GM12878 (cell line): ENCODE measurements around the gene TMEM150A. TPM values are rescaled to one million over a fixed set of nuclear protein-coding genes. Genes with fewer than 3 reads are reported as not detected.

ENCODE experiments used
- ATAC-seq: fragments of 200-7000 bp; cut with Tn5 transposase; 3 replicates; pipeline ENCODE4 v1.9.1; 2020; ENCODE audit warnings: mild to moderate bottlenecking, moderate library complexity
- BruUV-seq: library from RNA; stranded (reverse); fragments of 400-500 nt; replicated peaks from 2 replicates; lab custom pipeline; 2021; lab: Mats Ljungman, UMichigan
- CTCF ChIA-PET: fragments of 300-600 bp; sonication (Branson Sonifier 250); formaldehyde crosslinking; extraction: SDS; loops from one replicate; lab custom pipeline; 2021; ENCODE audit warnings: inconsistent platforms; lab: Yijun Ruan, JAX
- POLR2A ChIA-PET: fragments of 350-600 bp; formaldehyde crosslinking; extraction: SDS; loops from one replicate; lab custom pipeline; 2021; ENCODE audit warnings: inconsistent platforms; lab: Charles Lee
- RAD21 ChIA-PET: fragments of 300-600 bp; sonication (Branson Sonifier 250); formaldehyde crosslinking; loops from one replicate; lab custom pipeline; 2023; ENCODE audit warnings: antibody characterized with exemption; ENCODE audit not compliant: unreplicated experiment; lab: Charles Lee
- SMC1A ChIA-PET: fragments of 300-600 bp; sonication (Branson Sonifier 250); formaldehyde crosslinking; loops from one replicate; lab custom pipeline; 2023; ENCODE audit not compliant: unreplicated experiment, uncharacterized antibody; lab: Charles Lee
- DNase-seq: peaks from one replicate; pipeline ENCODE4 v3.0.0-alpha.2; 2011; ENCODE audit warnings: low read depth, low spot score
- FAIRE-seq: peaks from 3 replicates; lab custom pipeline; 2011; peaks lifted over from hg19 to GRCh38; lab: Jason Lieb, UNC
- H2AFZ ChIP-seq: 2 replicates; pipeline ENCODE4 v1.6.0; 2011; ENCODE audit warnings: low read depth, low read length, control low read depth; ENCODE audit not compliant: control insufficient read depth
- H3K27ac ChIP-seq: 2 replicates; pipeline ENCODE4 v1.5.1; 2011; ENCODE audit warnings: control low read depth; ENCODE audit not compliant: control insufficient read depth, insufficient read depth
- H3K27me3 ChIP-seq, 2 experiments: replicated peaks in 1 of 2; 2 replicates each; pipeline versions ENCODE4 v1.6.0 to v1.6.1; 2011; ENCODE audit warnings: low read length in 1 of 2; ENCODE audit not compliant: control insufficient read depth in 2 of 2, insufficient read depth in 2 of 2
- H3K36me3 ChIP-seq, 2 experiments: 2 replicates each; pipeline ENCODE4 v1.5.1; 2011; ENCODE audit warnings: low read length in 1 of 2; ENCODE audit not compliant: control insufficient read depth in 2 of 2, insufficient read depth in 2 of 2
- H3K4me1 ChIP-seq: 2 replicates; pipeline ENCODE4 v1.6.1; 2011; ENCODE audit warnings: mild to moderate bottlenecking, low read length, moderate library complexity, mixed read lengths; ENCODE audit not compliant: control insufficient read depth, insufficient read depth
- H3K4me2 ChIP-seq: 2 replicates; pipeline ENCODE4 v1.6.0; 2011; ENCODE audit warnings: control low read depth; ENCODE audit not compliant: control insufficient read depth, insufficient read depth
- H3K4me3 ChIP-seq: fragments of 200-600 bp; sonication (generic); 2 replicates; pipeline ENCODE4 v1.5.1; 2016
- H3K79me2 ChIP-seq: 2 replicates; pipeline ENCODE4 v1.6.0; 2011; ENCODE audit warnings: low read length; ENCODE audit not compliant: control insufficient read depth, insufficient read depth
- H3K9ac ChIP-seq: 2 replicates; pipeline ENCODE4 v1.8.0; 2011; ENCODE audit warnings: low read length, control low read depth, mixed read lengths; ENCODE audit not compliant: control insufficient read depth, insufficient read depth
- H3K9me3 ChIP-seq: replicated peaks from 3 replicates; pipeline ENCODE4 v1.5.1; 2011; ENCODE audit warnings: mild to moderate bottlenecking, low read length; ENCODE audit not compliant: control insufficient read depth, insufficient read depth
- H4K20me1 ChIP-seq: 2 replicates; pipeline ENCODE4 v1.6.0; 2011; ENCODE audit not compliant: control insufficient read depth, insufficient read depth
- ATF7 ChIP-seq: fragments of 450-650 bp; IDR thresholded peaks from 2 replicates; pipeline ENCODE4 v1.6.1; 2016; ENCODE audit warnings: low read depth, mild to moderate bottlenecking
- BHLHE40 ChIP-seq, 2 experiments: fragments of 450-650 bp in 1 of 2; IDR thresholded peaks; 2 replicates each; pipeline ENCODE4 v1.6.1; 2011 to 2017; ENCODE audit warnings: low read depth in 2 of 2, borderline replicate concordance in 1 of 2, improper control_type of control experiment in 1 of 2, low read length in 1 of 2, mild to moderate bottlenecking in 1 of 2
- BRCA1 ChIP-seq: IDR thresholded peaks from 2 replicates; pipeline ENCODE4 v1.6.1; 2011; ENCODE audit warnings: low read depth, low read length, improper control_type of control experiment
- ESRRA ChIP-seq: IDR thresholded peaks from 2 replicates; pipeline ENCODE4 v1.6.1; 2012; ENCODE audit warnings: mild to moderate bottlenecking, low read length, improper control_type of control experiment
- IKZF2 ChIP-seq, 2 experiments: fragments of 450-650 bp; IDR thresholded peaks; 2 replicates each; pipeline ENCODE4 v1.6.1; 2017; ENCODE audit warnings: mild to moderate bottlenecking in 2 of 2, moderate library complexity in 2 of 2
- JUND ChIP-seq: IDR thresholded peaks from 2 replicates; pipeline ENCODE4 v1.6.1; 2012; ENCODE audit warnings: low read depth, mild to moderate bottlenecking, low read length, improper control_type of control experiment, moderate library complexity
- MEF2A ChIP-seq: IDR thresholded peaks from 2 replicates; pipeline ENCODE4 v1.6.1; 2011; ENCODE audit warnings: low read depth, mild to moderate bottlenecking, low read length, moderate library complexity; ENCODE audit not compliant: insufficient read depth
- PAX5 ChIP-seq: IDR thresholded peaks from 2 replicates; pipeline ENCODE4 v1.6.1; 2011; ENCODE audit warnings: low read depth, low read length, borderline replicate concordance
- PML ChIP-seq: IDR thresholded peaks from 2 replicates; pipeline ENCODE4 v1.6.1; 2012; ENCODE audit warnings: low read length, inconsistent platforms
- RAD51 ChIP-seq: fragments of 450-650 bp; IDR thresholded peaks from 2 replicates; pipeline ENCODE4 v1.6.1; 2016; ENCODE audit warnings: moderate library complexity, mild to moderate bottlenecking, inconsistent platforms
- ZNF207 ChIP-seq: fragments of 450-650 bp; IDR thresholded peaks from 2 replicates; pipeline ENCODE4 v1.6.1; 2014; ENCODE audit warnings: antibody characterized with exemption, mild to moderate bottlenecking, borderline replicate concordance
- WGBS: methylation state at CpG from one replicate; pipeline ENCODE4 v1.1.6; 2016; ENCODE audit warnings: low lambda C conversion rate; ENCODE audit not compliant: insufficient replicate concordance, insufficient coverage; ENCODE audit errors: missing lambda C conversion rate; 5-methylcytosine and 5-hydroxymethylcytosine counted together
- in situ Hi-C: fragments of 300-500 bp; cut with MboI; formaldehyde crosslinking; loops from 9 replicates; pipeline ENCODE4 v1.14.3; 2018; ENCODE audit warnings: mixed read lengths
- intact Hi-C: fragments of 100-400 bp; cut with micrococcal nuclease; formaldehyde crosslinking; loops from one replicate; pipeline ENCODE4 v1.14.2; 2022; ENCODE audit not compliant: unreplicated experiment
- polyA plus RNA-seq, 11 experiments: library from polyadenylated mRNA; depleted of rRNA in 4 of 11; unstranded in 6 of 11; stranded (reverse) in 5 of 11; fragments of >200 nt; fragmentation: Nextera tagmentation in 4 of 11; fragmentation: Illumina TruSeq in 1 of 11; extraction: Ambion mirVana in 4 of 11; extraction: Trizol in 1 of 11; gene quantifications; 1 replicate in 1 of 11; 2 replicates in 10 of 11; pipeline versions ENCODE4 v1.2.1 to v1.2.3, GENCODE V29; 2011 to 2016; ENCODE audit warnings: inconsistent platforms in 2 of 11, missing spikeins in 2 of 11, low read depth in 1 of 11
- total RNA-seq, 4 experiments: library from RNA; depleted of rRNA in 3 of 4; stranded (reverse); fragments of >200 nt in 3 of 4; fragmentation: Illumina TruSeq in 1 of 4; extraction: Trizol in 1 of 4; gene quantifications; 2 replicates each; pipeline versions ENCODE4 v1.2.1 to v1.2.3, GENCODE V29; 2013 to 2021
- TF ChIP-seq, protein P1 (sequence below): fragments of 450-650 bp; IDR thresholded peaks from 2 replicates; pipeline ENCODE4 v1.6.1; 2017; ENCODE audit warnings: mild to moderate bottlenecking, moderate library complexity
- TF ChIP-seq, protein P2 (sequence below): IDR thresholded peaks from 2 replicates; pipeline ENCODE4 v1.6.1; 2012; ENCODE audit warnings: low read depth, low read length, improper control_type of control experiment
- TF ChIP-seq, protein P3 (sequence below): fragments of 450-650 bp; IDR thresholded peaks from 2 replicates; pipeline ENCODE4 v1.6.1; 2017; ENCODE audit warnings: mild to moderate bottlenecking, low read depth, inconsistent platforms; ENCODE audit not compliant: poor library complexity, severe bottlenecking
- TF ChIP-seq, protein P4 (sequence below): fragments of 450-650 bp; IDR thresholded peaks from 2 replicates; pipeline ENCODE4 v1.6.1; 2014; ENCODE audit warnings: mild to moderate bottlenecking

Gene TMEM150A
- total and polyA plus RNA-seq, 10 of the 15 experiments (the other 5 are each of a cell fraction or from before 2014, with no cell fraction given): 0.45 to 4.4 (median 2.6) TPM

DNA sequence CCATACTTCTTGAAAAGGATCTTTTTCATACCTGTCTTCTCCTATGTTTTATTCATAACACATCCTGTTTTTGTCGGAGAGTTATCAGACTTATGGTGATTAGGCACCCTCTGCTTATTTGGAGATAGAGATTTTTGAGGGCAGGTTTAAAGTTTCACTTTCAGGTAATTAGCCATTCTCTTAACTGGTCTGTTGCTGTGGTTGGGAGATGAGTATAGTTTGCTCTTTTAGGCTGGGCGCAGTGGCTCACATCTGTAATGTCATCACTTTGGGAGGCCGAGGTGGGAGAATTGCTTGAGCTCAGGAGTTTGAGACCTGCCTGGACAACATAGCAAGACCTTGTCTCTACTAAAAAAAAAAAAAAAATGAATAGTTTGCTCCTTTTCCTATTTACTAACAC is 40.2 kb upstream of the TMEM150A start:
- DNase-seq (peak; percentile 42), FAIRE-seq (peak; percentile 62), ATAC-seq (peak; percentile 99)
- ChIA-PET RAD21 (no interaction called here), CTCF (interaction anchor here (1.0 to 2.2 kb wide), 3 partner anchors 17 to 64 kb away, joined by 3 to 9 read pairs (median 7); no protein-coding TSS in a partner anchor), SMC1A (interaction anchor here (1.1 to 2.0 kb wide), 4 partner anchors 60 to 174 kb away, joined by 3 to 6 read pairs (median 3); no protein-coding TSS in a partner anchor), POLR2A (interaction anchor here (0.6 to 1.2 kb wide), 4 partner anchors 15 to 195 kb away, joined by 3 read pairs; no protein-coding TSS in a partner anchor)
- in situ Hi-C loops (no loop called here), intact Hi-C loops (no loop called here)
- no peaks in the 10 kb centered on the region for H4K20me1 ChIP-seq
- peaks cover 22 to 39% of the 10 kb centered on the region in 2 experiments for H3K36me3 ChIP-seq
- H3K9ac ChIP-seq: no peak overlapping the region
- peak overlapping the region; percentile 39; the same call in 1 of the 2 replicates for H3K4me2 ChIP-seq
- H3K4me3 ChIP-seq: no peak overlapping the region
- no TSS peak for BruUV-seq
- no peaks in the 10 kb centered on the region for H3K9me3 ChIP-seq
- 39% methylated on average over 3 of the region's 3 CpGs for WGBS
- no peak overlapping the region for H3K27ac ChIP-seq
- H3K4me1 ChIP-seq: peaks cover 8% of the 10 kb centered on the region
- H3K79me2 ChIP-seq: no peaks in the 10 kb centered on the region
- H3K27me3 ChIP-seq: no peaks in the 10 kb centered on the region
- no peak overlapping the region for H2AFZ ChIP-seq
- no peak for TF ChIP-seq RAD51
- TF ChIP-seq PML: no peak
- TF ChIP-seq BHLHE40 (IDR thresholded peaks at IDR 0.05; ENCODE audit: borderline replicate concordance in 1 of 2, low read depth in 2 of 2, low read length in 1 of 2): no peak
- no peak for TF ChIP-seq ESRRA
- TF ChIP-seq, protein P1, sequence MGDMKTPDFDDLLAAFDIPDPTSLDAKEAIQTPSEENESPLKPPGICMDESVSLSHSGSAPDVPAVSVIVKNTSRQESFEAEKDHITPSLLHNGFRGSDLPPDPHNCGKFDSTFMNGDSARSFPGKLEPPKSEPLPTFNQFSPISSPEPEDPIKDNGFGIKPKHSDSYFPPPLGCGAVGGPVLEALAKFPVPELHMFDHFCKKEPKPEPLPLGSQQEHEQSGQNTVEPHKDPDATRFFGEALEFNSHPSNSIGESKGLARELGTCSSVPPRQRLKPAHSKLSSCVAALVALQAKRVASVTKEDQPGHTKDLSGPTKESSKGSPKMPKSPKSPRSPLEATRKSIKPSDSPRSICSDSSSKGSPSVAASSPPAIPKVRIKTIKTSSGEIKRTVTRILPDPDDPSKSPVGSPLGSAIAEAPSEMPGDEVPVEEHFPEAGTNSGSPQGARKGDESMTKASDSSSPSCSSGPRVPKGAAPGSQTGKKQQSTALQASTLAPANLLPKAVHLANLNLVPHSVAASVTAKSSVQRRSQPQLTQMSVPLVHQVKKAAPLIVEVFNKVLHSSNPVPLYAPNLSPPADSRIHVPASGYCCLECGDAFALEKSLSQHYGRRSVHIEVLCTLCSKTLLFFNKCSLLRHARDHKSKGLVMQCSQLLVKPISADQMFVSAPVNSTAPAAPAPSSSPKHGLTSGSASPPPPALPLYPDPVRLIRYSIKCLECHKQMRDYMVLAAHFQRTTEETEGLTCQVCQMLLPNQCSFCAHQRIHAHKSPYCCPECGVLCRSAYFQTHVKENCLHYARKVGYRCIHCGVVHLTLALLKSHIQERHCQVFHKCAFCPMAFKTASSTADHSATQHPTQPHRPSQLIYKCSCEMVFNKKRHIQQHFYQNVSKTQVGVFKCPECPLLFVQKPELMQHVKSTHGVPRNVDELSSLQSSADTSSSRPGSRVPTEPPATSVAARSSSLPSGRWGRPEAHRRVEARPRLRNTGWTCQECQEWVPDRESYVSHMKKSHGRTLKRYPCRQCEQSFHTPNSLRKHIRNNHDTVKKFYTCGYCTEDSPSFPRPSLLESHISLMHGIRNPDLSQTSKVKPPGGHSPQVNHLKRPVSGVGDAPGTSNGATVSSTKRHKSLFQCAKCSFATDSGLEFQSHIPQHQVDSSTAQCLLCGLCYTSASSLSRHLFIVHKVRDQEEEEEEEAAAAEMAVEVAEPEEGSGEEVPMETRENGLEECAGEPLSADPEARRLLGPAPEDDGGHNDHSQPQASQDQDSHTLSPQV: no peak
- TF ChIP-seq JUND: no peak
- TF ChIP-seq ATF7: peak; percentile 43
- no peak for TF ChIP-seq BRCA1
- TF ChIP-seq PAX5: no peak
- no peak for TF ChIP-seq MEF2A
- TF ChIP-seq, protein P2, sequence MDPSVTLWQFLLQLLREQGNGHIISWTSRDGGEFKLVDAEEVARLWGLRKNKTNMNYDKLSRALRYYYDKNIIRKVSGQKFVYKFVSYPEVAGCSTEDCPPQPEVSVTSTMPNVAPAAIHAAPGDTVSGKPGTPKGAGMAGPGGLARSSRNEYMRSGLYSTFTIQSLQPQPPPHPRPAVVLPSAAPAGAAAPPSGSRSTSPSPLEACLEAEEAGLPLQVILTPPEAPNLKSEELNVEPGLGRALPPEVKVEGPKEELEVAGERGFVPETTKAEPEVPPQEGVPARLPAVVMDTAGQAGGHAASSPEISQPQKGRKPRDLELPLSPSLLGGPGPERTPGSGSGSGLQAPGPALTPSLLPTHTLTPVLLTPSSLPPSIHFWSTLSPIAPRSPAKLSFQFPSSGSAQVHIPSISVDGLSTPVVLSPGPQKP: no peak
- TF ChIP-seq, protein P3, sequence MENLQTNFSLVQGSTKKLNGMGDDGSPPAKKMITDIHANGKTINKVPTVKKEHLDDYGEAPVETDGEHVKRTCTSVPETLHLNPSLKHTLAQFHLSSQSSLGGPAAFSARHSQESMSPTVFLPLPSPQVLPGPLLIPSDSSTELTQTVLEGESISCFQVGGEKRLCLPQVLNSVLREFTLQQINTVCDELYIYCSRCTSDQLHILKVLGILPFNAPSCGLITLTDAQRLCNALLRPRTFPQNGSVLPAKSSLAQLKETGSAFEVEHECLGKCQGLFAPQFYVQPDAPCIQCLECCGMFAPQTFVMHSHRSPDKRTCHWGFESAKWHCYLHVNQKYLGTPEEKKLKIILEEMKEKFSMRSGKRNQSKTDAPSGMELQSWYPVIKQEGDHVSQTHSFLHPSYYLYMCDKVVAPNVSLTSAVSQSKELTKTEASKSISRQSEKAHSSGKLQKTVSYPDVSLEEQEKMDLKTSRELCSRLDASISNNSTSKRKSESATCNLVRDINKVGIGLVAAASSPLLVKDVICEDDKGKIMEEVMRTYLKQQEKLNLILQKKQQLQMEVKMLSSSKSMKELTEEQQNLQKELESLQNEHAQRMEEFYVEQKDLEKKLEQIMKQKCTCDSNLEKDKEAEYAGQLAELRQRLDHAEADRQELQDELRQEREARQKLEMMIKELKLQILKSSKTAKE: peak; percentile 48
- peak; percentile 30 to 57; a peak in 3 of 4 replicates for TF ChIP-seq IKZF2 (IDR thresholded peaks at IDR 0.05)
- TF ChIP-seq ZNF207: no peak
- TF ChIP-seq, protein P4, sequence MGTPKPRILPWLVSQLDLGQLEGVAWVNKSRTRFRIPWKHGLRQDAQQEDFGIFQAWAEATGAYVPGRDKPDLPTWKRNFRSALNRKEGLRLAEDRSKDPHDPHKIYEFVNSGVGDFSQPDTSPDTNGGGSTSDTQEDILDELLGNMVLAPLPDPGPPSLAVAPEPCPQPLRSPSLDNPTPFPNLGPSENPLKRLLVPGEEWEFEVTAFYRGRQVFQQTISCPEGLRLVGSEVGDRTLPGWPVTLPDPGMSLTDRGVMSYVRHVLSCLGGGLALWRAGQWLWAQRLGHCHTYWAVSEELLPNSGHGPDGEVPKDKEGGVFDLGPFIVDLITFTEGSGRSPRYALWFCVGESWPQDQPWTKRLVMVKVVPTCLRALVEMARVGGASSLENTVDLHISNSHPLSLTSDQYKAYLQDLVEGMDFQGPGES: no peak
